Femur (tissue), 1 donor: Measurements from ENCODE around the gene MGST1.
"Not testable (repeated sequence)": the region's sequence is repeated elsewhere in the genome, so short reads cannot be mapped to it uniquely, and the experiment has no call there.

Source experiments
- DNase-seq: peaks from one replicate; pipeline ENCODE4 v3.0.0-alpha.2; 2017

The MGST1 gene

GRCh38 chr12:16358878-16359277 lies 11.4 kb downstream of the MGST1 start:
- no peak for DNase-seq

GRCh38 chr12:16359512-16360491 lies 12.4 kb downstream of the MGST1 start:
- DNase-seq, result peak; percentile 44

- DNase-seq, result no peak
Observed at GRCh38 chr12:16361142-16361783, 13.8 kb downstream of the MGST1 start.

- DNase-seq, result no peak
Observed at GRCh38 chr12:16362550-16362949, 15.1 kb downstream of the MGST1 start.

- no peak for DNase-seq
Observed at GRCh38 chr12:16369156-16369555, 21.7 kb downstream of the MGST1 start.

GRCh38 chr12:16370096-16370495 lies 22.7 kb downstream of the MGST1 start:
- DNase-seq, result no peak

- DNase-seq, result not testable (repeated sequence)
Observed at GRCh38 chr12:16382652-16383312, 35.3 kb downstream of the MGST1 start.

GRCh38 chr12:16384732-16385131 lies 37.3 kb downstream of the MGST1 start:
- no peak for DNase-seq

- DNase-seq, result peak; percentile 60
Observed at GRCh38 chr12:16385782-16386646, 38.6 kb downstream of the MGST1 start.

- DNase-seq, result no peak
Observed at GRCh38 chr12:16387919-16388318, 40.5 kb downstream of the MGST1 start.

- no peak for DNase-seq
Observed at GRCh38 chr12:16389594-16389993, 42.1 kb downstream of the MGST1 start.

- no peak for DNase-seq
Observed at GRCh38 chr12:16392846-16393535, 45.5 kb downstream of the MGST1 start.

- DNase-seq, result no peak
Observed at GRCh38 chr12:16399101-16399500, 51.7 kb downstream of the MGST1 start.

- not testable (repeated sequence) for DNase-seq
Observed at GRCh38 chr12:16401835-16402234, 54.4 kb downstream of the MGST1 start.

GRCh38 chr12:16407346-16407745 lies 59.9 kb downstream of the MGST1 start:
- DNase-seq, result no peak
